HG03060 (cell line): ENCODE data around the gene C3orf70.

Source experiments
- ATAC-seq: cut with Tn5 transposase; IDR thresholded peaks from one replicate; pipeline ENCODE4 v1.9.1; 2021; ENCODE audit warnings: low read depth, moderate number of reproducible peaks; ENCODE audit not compliant: unreplicated experiment

Gene C3orf70

GRCh38 chr3:185089751-185090150, 63.1 kb downstream of the C3orf70 start:
- no peak for ATAC-seq

- ATAC-seq, result no peak
Observed at GRCh38 chr3:185089343-185089742, 63.5 kb downstream of the C3orf70 start.

- ATAC-seq, result no peak
Observed at GRCh38 chr3:185087419-185087818, 65.4 kb downstream of the C3orf70 start.

- ATAC-seq, result no peak
Observed at GRCh38 chr3:185084901-185085300, 68.0 kb downstream of the C3orf70 start.

GRCh38 chr3:185084402-185084801, 68.5 kb downstream of the C3orf70 start:
- ATAC-seq, result no peak

- no peak for ATAC-seq
Observed at GRCh38 chr3:185082829-185083228, 70.0 kb downstream of the C3orf70 start.

- ATAC-seq, result no peak
Observed at GRCh38 chr3:185082149-185082548, 70.7 kb downstream of the C3orf70 start.

- no peak for ATAC-seq
Observed at GRCh38 chr3:185081521-185081920, 71.3 kb downstream of the C3orf70 start.

- ATAC-seq, result no peak
Observed at GRCh38 chr3:185079625-185080024, 73.2 kb downstream of the C3orf70 start.

GRCh38 chr3:185076219-185076618, 76.6 kb downstream of the C3orf70 start:
- no peak for ATAC-seq

- ATAC-seq, result no peak
Observed at GRCh38 chr3:185075547-185075946, 77.3 kb downstream of the C3orf70 start.

- ATAC-seq, result no peak
Observed at GRCh38 chr3:185071287-185071800, 81.5 kb downstream of the C3orf70 start.

- ATAC-seq, result no peak
Observed at GRCh38 chr3:185070491-185071286, 82.2 kb downstream of the C3orf70 start.

- no peak for ATAC-seq
Observed at GRCh38 chr3:185069037-185070030, 83.5 kb downstream of the C3orf70 start.

- no peak for ATAC-seq
Observed at GRCh38 chr3:185067173-185067572, 85.7 kb downstream of the C3orf70 start.

GRCh38 chr3:185066251-185066650, 86.6 kb downstream of the C3orf70 start:
- ATAC-seq, result no peak

GRCh38 chr3:185065059-185065458, 87.8 kb downstream of the C3orf70 start:
- ATAC-seq, result no peak

- no peak for ATAC-seq
Observed at GRCh38 chr3:185063431-185063830, 89.4 kb downstream of the C3orf70 start.

GRCh38 chr3:185062191-185062590, 90.7 kb downstream of the C3orf70 start:
- ATAC-seq, result no peak

GRCh38 chr3:185060655-185061054, 92.2 kb downstream of the C3orf70 start:
- ATAC-seq, result no peak

GRCh38 chr3:185059766-185060165, 93.1 kb downstream of the C3orf70 start:
- ATAC-seq, result no peak
